HT1080 (cell line): ENCODE data around the gene MB. TPM values are rescaled to one million over a fixed set of nuclear protein-coding genes. Genes with fewer than 3 reads are reported as not detected.
"Not testable (repeated sequence)": the region's sequence is repeated elsewhere in the genome, so short reads cannot be mapped to it uniquely, and the experiment has no call there.

Experiments used
- DNase-seq: peaks from one replicate; pipeline ENCODE4 v3.0.0-alpha.2; 2015; ENCODE audit warnings: low read depth
- polyA plus RNA-seq, 2 experiments: library from polyadenylated mRNA; depleted of rRNA; stranded (reverse); fragments of >200 nt; gene quantifications; 2 replicates each; pipeline ENCODE4 v1.2.3, GENCODE V29; 2015
- total RNA-seq: library from RNA; depleted of rRNA; stranded (reverse); fragments of >200 nt; shearing (Covaris generic); gene quantifications from 2 replicates; pipeline ENCODE4 v1.2.3, GENCODE V29; 2014; rRNA removed

The MB gene
- total RNA-seq, result not detected in 2 replicates
- not detected in 2 replicates for polyA plus RNA-seq (2015; cell fraction: cytosol; rRNA removed)
- polyA plus RNA-seq (2015; cell fraction: nucleus; rRNA removed), result not detected in 2 replicates

DNA sequence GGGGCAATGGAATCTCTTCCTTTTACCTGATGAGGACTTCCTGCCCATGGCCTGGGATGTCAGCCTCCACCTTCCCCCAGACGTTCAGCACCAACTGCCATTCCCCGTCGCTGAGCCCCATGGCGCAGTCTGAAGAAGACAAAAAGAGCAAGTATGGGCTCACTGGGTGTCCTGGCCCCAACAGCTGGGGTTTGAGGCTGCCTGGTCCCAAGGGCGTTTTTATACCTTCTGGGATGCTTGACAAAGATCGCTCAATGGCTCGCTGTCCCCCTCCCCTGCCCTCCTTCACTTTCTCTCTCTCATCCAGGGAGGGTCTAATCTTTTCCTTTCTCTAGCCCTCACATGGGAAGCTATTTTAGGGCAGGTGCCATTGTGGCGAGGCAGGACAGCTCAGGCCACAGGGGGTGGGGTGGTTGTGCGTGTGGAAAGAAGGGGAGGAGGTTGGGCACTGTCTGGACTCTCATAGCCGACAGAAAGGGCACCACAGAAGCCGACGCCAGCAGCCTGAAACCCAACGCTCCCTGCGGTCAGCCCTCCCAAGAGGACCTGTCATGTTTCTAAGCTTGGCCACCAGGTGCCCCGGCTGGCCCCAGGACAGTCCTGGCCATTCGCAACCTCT, at the start of gene MB:
Gene MB (minus strand): TSS at position 193 of the 619 bp plus-strand sequence. CDS start 72 bp downstream, at position 121.
- DNase-seq, result no peak

DNA sequence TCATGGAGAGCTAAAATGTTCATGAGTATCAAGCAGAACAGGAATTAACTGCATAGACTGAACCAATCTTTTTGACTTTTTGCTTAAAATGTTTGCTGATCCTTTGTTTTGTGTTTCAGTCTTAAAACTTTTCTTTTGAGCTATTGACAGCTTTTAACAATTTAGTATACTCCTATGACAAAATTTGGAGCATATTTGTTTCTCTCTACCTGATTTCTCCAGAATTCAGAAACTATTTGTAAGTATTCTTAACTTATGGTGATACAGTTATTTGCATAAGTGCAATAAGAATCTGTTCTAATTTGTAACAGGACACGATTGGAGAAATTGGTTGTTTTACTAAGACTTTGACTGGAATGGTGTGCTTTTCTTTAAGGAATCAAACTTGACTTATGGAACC, 49.6 kb upstream of the MB start:
- DNase-seq, result not testable (repeated sequence)

DNA sequence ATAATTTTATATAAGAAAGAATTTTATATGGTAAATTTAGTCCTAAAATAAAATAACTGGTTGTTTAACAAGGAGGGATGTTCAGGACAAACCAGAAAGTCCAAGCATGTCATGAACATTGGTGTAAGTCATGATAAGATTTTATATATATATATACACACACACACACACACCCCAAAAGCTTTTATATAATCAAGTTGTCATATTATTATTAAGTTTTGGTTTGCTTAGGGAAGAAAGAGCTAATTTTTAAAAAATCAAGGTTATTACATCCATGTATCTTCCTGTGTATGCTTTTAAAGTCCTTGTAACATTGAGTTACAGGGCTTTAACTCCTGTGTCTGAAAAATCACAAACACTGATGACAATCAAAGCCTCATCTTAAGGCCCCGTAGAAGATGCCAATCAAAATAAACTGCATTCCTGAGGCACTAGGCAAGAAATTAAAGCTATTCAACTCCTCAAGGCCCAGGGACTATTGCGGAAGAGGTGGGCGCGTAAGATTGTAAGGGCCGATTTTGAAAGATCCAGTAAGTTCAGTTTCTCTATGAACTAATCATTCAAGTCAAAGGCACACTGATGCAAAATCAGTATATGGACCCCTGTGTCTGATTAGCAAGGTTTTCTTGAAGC, 47.9 kb upstream of the MB start:
- DNase-seq, result no peak

DNA sequence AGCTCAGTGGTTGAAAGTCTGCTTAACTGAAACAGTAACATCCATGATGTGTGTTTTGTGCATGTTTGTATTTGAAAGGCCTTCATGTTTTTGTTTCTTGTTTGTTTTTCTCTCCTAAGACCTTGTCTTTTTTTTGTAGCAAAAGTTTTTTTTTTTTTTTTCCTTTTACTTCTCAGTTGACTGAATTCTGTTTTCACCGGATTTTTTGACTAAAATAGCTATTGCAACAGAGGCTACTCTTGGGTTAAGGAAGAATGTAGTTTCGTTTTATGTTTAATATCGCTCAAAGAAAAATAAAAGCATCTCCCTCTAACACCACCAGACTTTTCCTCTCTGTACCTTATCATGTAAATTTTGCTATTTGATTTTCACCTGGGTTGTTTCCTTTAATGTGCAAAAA, 46.2 kb upstream of the MB start:
- no peak for DNase-seq

DNA sequence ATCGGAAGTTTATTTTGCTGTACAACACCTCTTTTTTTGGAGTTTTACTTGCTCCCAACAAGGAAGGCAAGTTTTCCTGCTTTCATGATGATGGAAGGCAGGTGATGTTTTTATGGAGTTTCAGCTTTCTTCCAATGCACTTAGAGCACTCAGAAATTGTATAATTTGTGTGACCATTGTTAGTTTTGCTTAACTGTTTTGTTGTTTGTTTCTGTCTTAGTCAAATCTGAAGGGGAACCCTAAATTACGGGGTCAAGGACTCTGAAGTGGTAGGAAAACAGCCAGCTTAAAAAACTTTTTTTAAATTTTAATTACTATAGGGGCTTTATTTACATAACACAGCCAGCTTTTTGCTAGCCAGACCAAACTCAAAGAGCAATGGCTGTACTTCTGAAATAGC, 45.8 kb upstream of the MB start:
- DNase-seq, result no peak

DNA sequence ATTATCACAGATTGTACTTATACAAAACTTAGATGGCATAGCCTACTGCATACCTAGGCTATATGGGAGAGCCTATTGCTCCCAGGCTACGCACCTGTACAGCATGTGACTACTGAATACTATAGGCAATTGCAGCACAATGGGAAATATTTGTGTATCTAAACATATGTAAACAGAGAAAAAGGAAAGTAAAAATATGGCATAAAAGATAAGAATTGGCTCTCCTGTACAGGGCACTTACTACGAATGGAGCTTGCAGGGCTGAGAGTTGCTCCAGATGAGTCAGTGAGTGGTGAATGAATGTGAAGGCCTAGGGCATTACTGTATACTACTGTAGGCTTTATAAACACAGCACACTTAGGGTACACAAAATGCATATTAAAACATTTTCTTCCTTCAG, 44.3 kb upstream of the MB start:
- no peak for DNase-seq

DNA sequence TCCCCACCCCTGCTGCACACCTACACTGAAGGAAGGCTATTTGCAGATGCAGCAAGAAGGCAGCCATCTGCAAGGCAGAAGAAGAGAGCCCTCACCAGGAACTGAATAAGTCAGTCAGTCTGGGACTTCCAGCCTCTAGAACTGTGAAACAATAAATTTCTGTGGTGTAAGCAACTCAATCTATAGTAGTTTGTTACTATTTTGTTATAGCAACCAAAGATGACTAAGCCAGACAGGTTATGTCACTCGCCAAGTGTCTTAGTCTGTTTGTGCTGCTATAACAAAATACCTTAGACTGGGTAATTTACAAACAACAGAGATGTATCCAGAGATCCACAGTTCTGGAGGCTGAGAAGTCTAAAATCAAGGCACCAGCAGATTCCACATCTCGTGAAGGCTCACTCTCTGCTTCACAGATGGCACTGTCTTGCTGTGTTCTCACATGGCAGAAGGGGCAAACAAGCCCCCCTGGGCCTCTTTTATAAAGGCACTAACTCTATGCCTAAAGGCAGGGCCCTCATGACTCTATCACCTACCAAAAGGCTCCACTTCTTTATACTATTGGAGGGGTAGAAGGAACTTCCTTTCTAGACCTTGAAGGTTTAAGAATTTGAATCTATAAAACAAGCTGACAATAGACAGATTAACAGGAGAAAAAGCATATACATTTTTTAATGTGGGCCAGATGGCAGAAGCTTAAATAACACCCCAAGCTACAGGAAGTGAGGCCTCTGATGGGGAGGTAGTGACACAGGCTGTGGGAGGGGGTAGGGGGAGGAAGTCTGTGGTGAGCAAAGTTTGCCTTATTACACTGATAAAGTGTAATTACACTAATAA, 43.4 kb upstream of the MB start:
- DNase-seq, result peak; percentile 41

DNA sequence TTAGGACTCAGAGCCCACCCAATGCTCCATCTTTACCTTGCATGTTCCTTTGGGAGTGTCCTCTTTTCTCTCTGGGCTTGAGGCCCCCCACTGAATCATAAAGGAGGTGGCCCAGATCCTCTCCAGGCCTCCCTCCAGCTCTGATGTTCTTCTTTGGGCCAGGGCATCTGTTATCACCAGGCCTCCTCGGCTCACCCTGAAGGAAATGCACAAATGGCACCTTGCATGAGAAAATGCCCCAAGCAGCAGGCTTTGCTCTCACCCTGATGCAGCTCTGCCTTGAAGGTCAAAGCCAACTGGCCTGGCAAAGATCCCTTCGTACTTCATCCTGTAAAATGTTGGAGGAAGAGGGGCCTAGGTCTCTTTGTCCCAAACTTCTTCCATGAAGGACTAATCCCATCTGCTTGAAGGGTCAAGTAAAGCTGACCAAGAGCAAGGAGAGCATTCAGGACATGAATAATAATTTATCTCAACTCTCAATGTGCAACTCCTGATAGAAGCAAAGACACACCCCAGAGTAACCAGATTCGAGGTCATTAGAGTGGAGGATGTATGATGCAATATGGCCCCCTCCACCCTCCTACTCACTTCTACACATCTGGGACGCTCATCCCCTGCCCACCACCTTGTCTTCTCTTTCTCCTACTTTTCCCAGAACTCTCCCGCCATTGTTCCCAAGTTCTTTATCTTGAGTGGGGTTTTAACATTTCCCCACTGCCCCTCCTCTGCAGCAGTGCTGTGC, 40.6 kb upstream of the MB start:
- no peak for DNase-seq

DNA sequence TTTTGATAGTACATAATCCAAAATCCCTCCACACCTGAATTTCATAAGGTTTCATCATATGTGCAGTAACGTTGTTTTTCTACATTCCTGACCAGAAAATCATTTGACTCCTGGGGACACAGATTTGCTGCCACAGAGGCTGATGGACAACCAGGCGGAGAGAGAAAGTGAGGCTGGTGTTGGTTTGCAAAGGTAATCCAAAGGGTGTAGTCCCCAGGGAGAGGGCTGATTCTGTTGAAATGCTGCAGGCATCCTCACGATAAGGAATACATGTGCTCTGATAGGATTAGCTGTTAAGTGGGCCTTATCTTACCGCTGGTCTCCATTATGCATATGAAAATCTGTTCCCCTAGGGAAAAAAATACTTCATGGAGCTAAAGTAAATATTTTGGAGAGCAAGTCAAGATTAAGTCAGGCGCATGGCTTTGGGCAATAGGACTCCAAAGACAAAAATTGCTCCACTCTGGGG, 39.2 kb upstream of the MB start:
- no peak for DNase-seq

DNA sequence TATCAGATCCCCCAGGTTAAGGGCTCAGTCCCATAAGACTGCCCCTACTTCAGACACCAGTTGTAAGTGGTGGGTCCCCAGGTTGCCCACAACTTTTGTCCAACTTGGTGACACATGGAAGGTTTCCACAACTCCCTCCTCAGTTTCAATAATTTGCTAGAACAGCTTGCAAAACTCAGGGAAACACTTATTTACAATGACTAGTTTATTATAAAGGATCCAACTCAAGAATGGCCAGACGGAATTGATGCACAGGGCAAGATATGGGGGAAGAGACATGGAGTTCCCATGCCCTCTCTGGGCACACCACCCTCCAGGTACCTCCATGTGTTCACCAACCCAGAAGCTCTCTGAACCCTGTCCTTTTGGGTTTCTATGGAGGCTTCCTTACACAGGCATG, 36.7 kb upstream of the MB start:
- no peak for DNase-seq

DNA sequence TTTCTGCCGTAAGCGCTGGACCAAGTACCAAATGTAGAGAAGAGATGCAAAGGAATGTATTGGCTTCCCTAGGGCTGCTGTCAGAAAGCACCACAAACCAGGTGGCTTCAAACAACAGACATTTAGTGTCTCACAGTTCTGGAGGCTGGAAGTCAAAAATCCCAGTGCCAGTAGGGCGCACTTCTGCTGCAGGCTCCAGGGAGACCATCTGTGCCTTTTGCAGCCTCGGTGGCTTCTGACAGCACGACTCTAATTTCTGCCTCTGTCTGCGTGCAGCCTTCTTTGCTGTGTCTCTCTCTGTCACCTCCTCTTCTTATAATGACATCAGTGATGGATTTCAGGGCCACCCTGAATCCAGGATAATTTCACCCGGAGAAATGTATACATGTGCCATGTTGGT, 34.0 kb upstream of the MB start:
- no peak for DNase-seq

DNA sequence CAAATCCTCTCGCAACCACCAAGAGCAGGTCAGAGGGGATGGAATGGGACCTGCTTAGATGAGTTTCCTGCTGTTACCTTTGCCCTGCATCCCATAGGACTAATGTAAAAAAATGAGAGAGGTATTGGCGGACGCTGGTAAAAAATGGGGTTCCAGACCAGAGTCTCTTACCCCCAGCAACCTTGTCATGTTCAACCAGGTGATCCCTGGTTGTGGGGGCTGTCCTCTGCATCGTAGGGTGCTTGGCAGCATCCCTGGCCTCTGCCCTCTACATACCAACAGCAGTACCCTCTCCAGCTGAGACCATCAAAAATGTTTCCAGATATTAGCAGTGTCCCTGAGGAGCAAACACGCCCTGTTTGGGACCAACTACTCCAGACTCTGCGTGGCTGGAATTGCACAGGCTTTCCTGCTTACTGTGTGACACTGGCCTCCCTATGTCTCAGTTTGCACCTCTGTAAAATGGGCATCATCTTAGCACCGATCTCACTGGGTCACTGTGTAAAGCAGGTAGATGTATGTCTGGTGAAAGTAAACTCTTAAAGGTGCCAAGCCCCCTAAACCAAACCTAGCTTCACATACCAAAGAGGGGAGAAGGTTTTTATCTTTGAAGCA, 32.6 kb upstream of the MB start:
- no peak for DNase-seq

DNA sequence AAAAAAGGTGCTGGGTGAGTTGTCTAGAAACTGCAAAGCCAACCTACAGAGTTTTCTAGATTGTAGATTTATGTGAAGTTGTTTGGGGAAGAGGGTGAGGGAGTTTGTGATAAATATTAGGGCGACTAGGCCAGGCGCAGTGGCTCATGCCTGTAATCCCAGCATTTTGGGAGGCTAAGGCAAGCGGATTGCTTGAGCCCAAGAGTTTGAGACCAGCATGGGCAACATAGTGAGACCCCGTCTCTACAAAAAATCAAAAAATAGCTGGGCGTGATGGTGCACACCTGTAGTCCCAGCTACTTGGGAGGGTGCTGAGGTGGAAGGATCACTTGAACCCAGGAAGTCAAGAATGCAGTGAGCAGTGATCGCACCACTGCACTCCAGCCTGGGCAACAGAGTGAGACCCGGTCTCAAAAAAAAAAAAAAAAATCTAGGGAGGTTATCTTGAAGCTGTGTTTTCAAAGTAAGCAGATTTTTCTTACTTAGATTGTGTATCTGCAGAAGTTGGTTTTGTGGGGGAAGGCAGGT, 32.0 kb upstream of the MB start:
- no peak for DNase-seq

DNA sequence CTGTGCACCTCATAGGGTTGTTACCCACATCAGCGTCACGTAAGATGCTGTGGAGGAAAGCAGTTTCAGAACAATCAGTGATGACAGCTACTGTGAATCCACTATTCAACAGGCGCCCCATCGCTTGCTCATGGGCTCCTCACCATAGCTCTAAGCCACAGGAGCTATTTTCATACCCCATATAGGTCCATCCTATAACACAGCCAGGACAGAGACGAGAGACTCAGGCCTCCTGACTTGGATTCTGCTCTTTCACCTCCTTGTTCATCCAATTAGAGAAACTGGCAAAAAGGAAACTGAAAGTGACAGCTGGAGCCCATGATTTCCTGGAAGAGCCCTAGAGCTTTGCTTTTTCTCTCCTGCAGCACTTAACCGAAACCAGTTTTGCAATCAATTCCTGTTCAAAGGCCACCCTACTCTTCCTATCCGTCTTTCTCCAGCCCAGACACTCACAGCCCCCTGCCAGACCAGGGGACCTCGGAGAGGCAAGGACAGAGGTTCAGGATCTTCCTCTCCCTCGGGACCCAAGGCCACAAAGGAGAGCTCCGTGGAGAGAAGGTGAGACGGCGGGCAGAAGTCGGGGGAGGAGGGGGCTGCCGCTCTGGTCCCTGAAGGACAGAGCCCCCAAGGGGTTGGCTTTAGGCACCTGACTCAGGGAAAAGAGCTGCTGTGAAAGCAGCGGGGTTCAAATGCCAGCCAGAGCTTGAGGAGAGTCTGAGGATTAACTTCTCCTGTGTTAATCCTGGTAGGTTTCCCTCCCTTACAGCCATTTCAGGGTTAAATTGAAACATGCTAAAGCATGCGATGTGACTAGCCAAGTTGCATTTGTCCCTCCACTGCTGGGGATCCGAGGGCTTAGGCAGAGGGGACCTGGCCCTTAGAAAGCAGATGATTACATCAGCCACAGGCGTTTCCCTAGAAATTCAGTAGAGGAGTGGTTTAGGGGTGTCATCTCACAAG, 31.2 kb upstream of the MB start, which contains the start of gene APOL6:
Gene APOL6 (plus strand): TSS at position 381 of the 960 bp plus-strand sequence. CDS start 7,980 bp downstream, outside the sequence.
- peak; percentile 58 for DNase-seq

DNA sequence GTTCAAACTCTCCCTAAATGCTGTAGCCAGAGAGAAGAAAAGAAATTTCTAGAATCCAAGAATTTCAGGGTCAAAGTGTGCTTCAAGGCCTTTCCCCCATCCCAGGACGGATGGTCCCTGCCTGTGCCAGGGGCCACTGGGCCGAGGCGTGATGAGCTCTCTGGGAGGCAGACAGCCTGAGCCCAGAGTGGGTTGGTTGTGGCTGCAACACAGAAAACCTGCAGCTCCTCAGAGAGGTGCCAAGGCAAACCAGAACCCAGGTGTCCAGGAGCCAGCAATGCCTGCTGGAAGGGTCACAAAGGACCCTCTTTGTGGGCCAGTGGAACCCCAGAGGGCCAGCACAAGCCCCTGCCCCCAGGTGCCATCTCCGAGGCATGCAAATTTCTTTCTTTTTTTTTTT, 28.5 kb upstream of the MB start:
- no peak for DNase-seq

DNA sequence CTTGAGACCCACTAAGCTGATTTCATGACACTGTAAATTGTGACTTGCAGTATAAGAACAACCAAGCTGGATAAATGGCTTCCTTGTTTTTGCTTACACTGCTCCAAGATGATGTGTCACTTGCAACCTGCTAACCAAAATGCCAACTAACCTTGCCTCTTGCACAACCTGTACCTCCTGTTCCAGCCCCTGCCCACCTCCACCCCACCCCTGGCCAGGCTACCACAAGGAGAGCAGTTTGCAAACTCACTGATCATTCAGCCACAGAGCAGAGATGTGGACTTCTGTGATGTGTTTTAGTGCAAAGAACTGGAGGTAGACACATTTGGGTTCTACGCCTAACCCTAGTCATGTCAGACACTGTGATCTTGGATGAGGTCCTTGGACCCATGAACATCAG, 26.9 kb upstream of the MB start:
- no peak for DNase-seq

DNA sequence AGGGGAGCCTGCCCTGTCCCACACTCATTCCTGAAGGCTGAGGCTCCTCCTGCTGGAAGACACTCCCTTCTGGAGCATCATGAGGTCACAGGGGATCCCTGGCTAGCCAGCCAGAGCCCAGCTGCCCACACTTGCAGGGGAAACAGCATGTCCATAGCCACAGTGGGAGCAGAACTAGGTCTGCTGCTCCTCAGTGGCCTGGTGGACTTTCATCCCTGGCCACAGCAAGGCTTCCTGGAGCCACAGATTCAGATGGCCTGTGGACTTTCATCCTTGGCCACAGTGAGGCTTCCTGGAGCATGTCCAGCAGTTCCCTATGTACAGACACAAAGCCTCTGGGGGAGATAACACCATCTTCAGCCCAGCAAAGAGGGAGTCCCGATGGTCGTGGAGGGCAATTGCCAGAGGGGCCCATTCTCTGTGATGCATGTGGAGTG, 25.2 kb upstream of the MB start:
- no peak for DNase-seq

DNA sequence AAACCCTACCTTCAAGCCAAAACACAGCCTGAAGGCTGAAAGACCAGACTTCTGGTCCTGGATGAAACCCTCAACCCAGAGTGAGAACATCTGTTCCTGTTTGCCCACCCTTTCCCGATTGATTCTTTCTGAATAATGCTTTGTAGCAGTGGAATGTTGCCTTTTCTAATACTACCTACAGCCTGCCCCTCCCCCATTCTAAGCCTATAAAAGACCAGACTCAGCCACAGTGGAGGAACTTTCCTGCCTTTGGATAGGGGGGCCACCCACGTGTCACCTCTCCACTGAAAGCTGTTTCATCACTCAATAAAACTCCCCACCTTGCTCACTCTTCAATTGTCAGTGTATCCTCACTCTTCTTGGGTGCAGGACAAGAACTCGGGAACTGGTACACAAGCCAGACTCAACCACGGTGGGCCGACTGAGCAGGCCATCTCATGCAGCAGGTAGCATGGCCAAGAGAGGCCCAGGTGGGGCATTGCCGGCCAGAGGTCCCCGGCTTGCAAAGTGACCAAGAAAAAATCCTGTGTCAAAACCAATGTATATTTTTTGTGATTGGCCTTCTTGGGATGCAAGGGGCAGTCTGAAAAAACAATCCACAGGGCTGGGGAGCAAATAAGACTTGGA, 24.5 kb upstream of the MB start:
- DNase-seq, result no peak

DNA sequence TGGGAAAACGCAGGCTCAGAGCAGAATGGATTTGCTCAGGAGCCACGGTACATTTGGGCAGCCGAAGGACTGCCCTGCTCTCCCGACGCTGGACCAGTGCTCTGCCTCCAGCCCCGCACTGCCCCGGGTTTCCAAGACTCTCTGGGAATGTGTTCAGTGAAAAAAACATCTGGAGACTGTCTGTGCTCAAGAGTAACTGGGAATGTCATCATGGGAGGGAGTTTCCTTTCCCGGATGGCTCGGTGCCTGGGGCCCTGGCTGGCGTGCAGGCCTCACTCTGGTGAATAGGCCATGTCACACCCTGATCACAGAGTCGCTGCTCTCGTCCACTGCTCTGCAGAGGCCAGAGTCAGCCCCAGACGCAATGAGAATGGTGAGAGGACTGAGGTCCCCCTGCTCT, 21.3 kb upstream of the MB start:
- DNase-seq, result no peak
